HG03432 (cell line): ENCODE results near the gene POLDIP2.
A peak's percentile ranks its signal among the peaks of the same experiment; 100 is the strongest.

Source experiments
- ATAC-seq: cut with Tn5 transposase; IDR thresholded peaks from one replicate; pipeline ENCODE4 v1.9.1; 2021; ENCODE audit warnings: mild to moderate bottlenecking, moderate library complexity; ENCODE audit not compliant: unreplicated experiment

The POLDIP2 gene

GRCh38 chr17:28318759-28319597 lies 38.3 kb downstream of the POLDIP2 start, which contains the start of gene TMEM97:
TMEM97 (plus strand) TSS chr17:28319200; CDS start chr17:28319240, 40 bp downstream.
- peak; percentile 93 for ATAC-seq

GRCh38 chr17:28317966-28318758 lies 39.2 kb downstream of the POLDIP2 start:
- peak; percentile 5 for ATAC-seq

GRCh38 chr17:28317099-28317965 lies 40.0 kb downstream of the POLDIP2 start:
- ATAC-seq = no peak

- ATAC-seq = no peak
Measured at GRCh38 chr17:28315846-28316705, 41.3 kb downstream of the POLDIP2 start.

GRCh38 chr17:28313841-28314240 lies 43.5 kb downstream of the POLDIP2 start:
- no peak for ATAC-seq

- no peak for ATAC-seq
Measured at GRCh38 chr17:28306954-28307401, 50.3 kb downstream of the POLDIP2 start.

GRCh38 chr17:28298449-28298848 lies 58.9 kb downstream of the POLDIP2 start:
- ATAC-seq = no peak
